Activated T-cell treated with anti-CD3 and anti-CD28 coated beads, Interleukin-2, amount 50 U/mL, for 1 hour (primary cell): ENCODE measurements around the gene CHMP6.

ENCODE experiments used
- DNase-seq: peaks from one replicate; pipeline ENCODE4 v3.0.0-alpha.2; 2020

Gene CHMP6

DNA sequence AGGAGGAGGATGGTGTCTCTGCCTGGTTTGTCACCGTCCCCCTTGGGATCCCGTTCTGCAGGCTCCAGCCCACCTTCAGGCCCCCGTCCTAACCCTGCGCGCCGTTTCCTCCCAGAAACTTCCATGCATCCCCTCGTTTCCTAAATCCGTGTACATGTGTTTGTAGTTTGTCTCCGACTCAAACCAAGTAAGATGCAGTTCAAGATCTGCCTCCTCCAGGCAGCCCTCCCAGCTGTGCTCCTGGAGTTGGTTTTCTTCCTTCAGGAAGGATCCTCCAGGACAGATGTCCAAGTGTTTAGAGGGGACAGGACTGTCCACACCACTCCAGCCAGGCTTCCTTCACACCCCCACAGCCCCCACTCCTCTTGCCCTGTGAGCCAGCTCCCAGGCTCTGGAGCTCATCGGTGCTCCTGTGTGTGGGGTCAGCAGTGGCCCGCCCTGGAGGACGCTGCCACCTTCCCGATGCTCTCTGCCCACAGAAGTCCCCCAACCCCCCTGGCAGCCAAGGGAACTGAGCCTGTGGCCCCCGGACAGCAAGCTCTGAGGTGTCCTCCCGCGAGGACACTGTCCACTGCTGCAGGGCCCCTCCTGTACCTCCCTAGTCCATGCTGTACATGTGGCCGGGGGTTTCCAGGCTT lies 54.6 kb downstream of the CHMP6 start:
- no peak for DNase-seq

DNA sequence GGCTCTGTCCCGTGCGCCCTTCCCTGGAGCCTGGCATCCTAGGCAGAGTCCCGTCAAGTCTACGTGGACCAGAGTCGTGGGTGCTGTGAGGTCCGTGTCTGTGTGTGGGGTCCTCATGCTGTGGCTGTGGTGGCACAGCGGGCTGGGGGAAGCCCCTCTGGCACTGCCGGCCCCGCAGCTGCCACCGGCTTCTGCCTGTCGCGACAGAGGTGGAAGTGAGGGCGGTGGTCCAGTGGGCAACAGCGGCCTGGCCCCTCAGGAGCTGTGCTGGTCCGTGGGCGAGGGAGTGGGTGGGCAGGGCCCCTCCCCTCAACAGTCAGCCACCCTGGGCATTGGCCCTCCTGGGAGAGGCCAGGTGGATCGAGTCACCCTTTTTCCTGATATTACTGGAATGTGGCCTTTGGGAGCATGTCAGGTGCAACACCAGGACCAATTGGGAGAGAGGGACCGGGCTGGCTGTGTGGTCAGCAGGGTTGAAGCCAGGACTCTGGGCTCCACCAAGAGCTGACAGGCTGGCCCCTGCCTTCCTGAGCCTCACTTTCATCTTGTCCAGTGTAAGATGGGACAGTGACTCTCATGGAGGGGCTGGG lies 55.2 kb downstream of the CHMP6 start:
- no peak for DNase-seq

DNA sequence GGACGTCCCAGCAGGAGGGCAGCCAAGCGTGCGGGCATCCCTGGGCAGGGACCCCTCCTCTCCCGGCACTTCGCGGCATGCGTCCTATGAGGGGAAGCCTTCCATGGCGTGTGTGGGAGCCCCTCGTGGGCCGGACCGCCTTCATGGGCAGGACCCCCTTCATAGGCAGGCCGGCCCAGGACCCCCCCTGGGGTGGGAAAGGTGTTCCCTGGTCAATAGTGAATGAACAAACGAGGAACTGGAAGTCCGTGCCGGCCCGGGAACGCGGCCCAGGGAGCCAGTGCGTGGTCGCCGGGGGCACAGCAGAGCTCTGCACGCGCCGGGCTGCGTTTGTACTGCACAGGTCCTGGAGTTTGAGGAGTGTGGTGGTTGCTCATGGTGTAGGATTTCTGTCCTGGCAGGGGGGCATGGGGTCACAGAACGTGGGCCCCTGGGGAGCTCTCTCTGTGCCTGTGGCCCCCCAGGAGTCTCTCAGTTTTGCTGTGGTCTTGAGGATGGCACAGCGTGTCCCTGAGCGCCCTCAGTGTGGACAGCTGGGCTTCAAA lies 57.3 kb downstream of the CHMP6 start:
- no peak for DNase-seq

- no peak for DNase-seq
Observed at GRCh38 chr17:81049372-81049911, 57.8 kb downstream of the CHMP6 start.
